HepG2 (cell line): ENCODE measurements around the gene GADD45B. TPM values are rescaled to one million over a fixed set of nuclear protein-coding genes. Genes with fewer than 3 reads are reported as not detected.

Experiments used
- ATAC-seq: fragments of 200-7000 bp; cut with Tn5 transposase; 3 replicates; pipeline ENCODE4 v1.9.1; 2020; ENCODE audit warnings: mild to moderate bottlenecking, moderate library complexity
- BruUV-seq: library from RNA; stranded (reverse); fragments of 400-500 nt; replicated peaks from 2 replicates; lab custom pipeline; 2021; lab: Mats Ljungman, UMichigan
- CTCF ChIA-PET: fragments of 300-600 bp; formaldehyde crosslinking; extraction: SDS; loops from one replicate; lab custom pipeline; 2021; ENCODE audit warnings: low total read pairs, inconsistent platforms, low intra/inter-chr PET ratio; lab: Yijun Ruan, JAX
- POLR2A ChIA-PET: fragments of 350-600 bp; sonication (Branson Sonifier 250); formaldehyde crosslinking; loops from one replicate; lab custom pipeline; 2020; ENCODE audit warnings: antibody characterized with exemption, inconsistent platforms; lab: Yijun Ruan, JAX
- DNase-seq: peaks from one replicate; pipeline ENCODE4 v3.0.0-alpha.2; 2015; ENCODE audit warnings: low spot score
- FAIRE-seq: peaks from 3 replicates; lab custom pipeline; 2011; peaks lifted over from hg19 to GRCh38; lab: Jason Lieb, UNC
- H2AFZ ChIP-seq: one replicate; pipeline ENCODE4 v1.6.1; 2011; ENCODE audit warnings: low read length, inconsistent platforms
- H3K27ac ChIP-seq: fragments of 300-600 bp; 3 replicates; pipeline ENCODE4 v1.8.0; 2011; ENCODE audit warnings: mixed run types, mild to moderate bottlenecking, mixed read lengths, low read length, inconsistent platforms; ENCODE audit not compliant: insufficient read depth; ENCODE audit errors: extremely low read length
- H3K27me3 ChIP-seq, 2 experiments: fragments of 200-600 bp in 1 of 2; 2 replicates in 1 of 2; 3 replicates in 1 of 2; pipeline versions ENCODE4 v1.6.0 to v1.8.0; 2011; ENCODE audit warnings: low read length in 2 of 2, mild to moderate bottlenecking in 2 of 2, moderate library complexity in 2 of 2, inconsistent platforms in 1 of 2; ENCODE audit not compliant: insufficient read depth in 2 of 2, control insufficient read depth in 1 of 2
- H3K36me3 ChIP-seq, 2 experiments: fragments of 200-600 bp in 1 of 2; replicated peaks in 1 of 2; 2 replicates in 1 of 2; 3 replicates in 1 of 2; pipeline versions ENCODE4 v1.5.1 to v1.8.0; 2011; ENCODE audit warnings: low read length in 2 of 2, inconsistent platforms in 1 of 2; ENCODE audit not compliant: insufficient read depth in 2 of 2, control insufficient read depth in 1 of 2
- H3K4me1 ChIP-seq: 2 replicates; pipeline ENCODE4 v1.5.1; 2012; ENCODE audit warnings: low read length, inconsistent platforms; ENCODE audit not compliant: insufficient read depth
- H3K4me2 ChIP-seq: 2 replicates; pipeline ENCODE4 v1.6.0; 2011; ENCODE audit warnings: low read depth, low read length, inconsistent platforms
- H3K4me3 ChIP-seq, 3 experiments: fragments of 200-600 bp in 1 of 3; sonication (generic), shearing (Covaris generic) in 1 of 3; replicated peaks in 1 of 3; 2 replicates each; pipeline ENCODE4 v1.5.1; 2011 to 2016; ENCODE audit warnings: low read length in 3 of 3, inconsistent platforms in 2 of 3, low read depth in 2 of 3, mild to moderate bottlenecking in 2 of 3, control low read depth in 1 of 3, mixed read lengths in 1 of 3; ENCODE audit not compliant: insufficient read depth in 1 of 3
- H3K79me2 ChIP-seq: one replicate; pipeline ENCODE4 v1.6.1; 2011; ENCODE audit warnings: low read length, inconsistent platforms; ENCODE audit not compliant: insufficient read depth
- H3K9ac ChIP-seq: 2 replicates; pipeline ENCODE4 v1.6.0; 2011; ENCODE audit warnings: mild to moderate bottlenecking, low read depth, low read length, inconsistent platforms; ENCODE audit not compliant: insufficient read depth
- H3K9me3 ChIP-seq: 2 replicates; pipeline ENCODE4 v1.5.1; 2012; ENCODE audit warnings: mild to moderate bottlenecking, low read length
- H4K20me1 ChIP-seq: 2 replicates; pipeline ENCODE4 v1.6.0; 2011; ENCODE audit warnings: inconsistent platforms, mild to moderate bottlenecking, low read length, moderate library complexity; ENCODE audit not compliant: insufficient read depth
- AGO2 ChIP-seq: fragments of 200-400 bp; formaldehyde crosslinking; optimal IDR thresholded peaks from 2 replicates; pipeline ENCODE3; 2017; ENCODE audit warnings: mild to moderate bottlenecking, low read depth, low read length, moderate library complexity
- HNF4A ChIP-seq: sonication (generic); formaldehyde crosslinking; IDR thresholded peaks from 2 replicates; pipeline ENCODE4 v1.4.0; 2020; ENCODE audit warnings: missing genetic modification reagents
- TBX3 ChIP-seq: fragments of 450-650 bp; IDR thresholded peaks from 2 replicates; pipeline ENCODE4 v1.6.1; 2017; ENCODE audit warnings: antibody characterized with exemption, mild to moderate bottlenecking, inconsistent platforms, borderline replicate concordance
- ZNF775 ChIP-seq: sonication (generic); formaldehyde crosslinking; IDR thresholded peaks from 2 replicates; pipeline ENCODE4 v1.4.0; 2020; ENCODE audit warnings: missing genetic modification reagents, mild to moderate bottlenecking, moderate library complexity, borderline replicate concordance
- WGBS: methylation state at CpG from one replicate; pipeline ENCODE4 v1.1.6; 2017; ENCODE audit warnings: low lambda C conversion rate; 5-methylcytosine and 5-hydroxymethylcytosine counted together
- in situ Hi-C: cut with HindIII; loops from 2 replicates; pipeline ENCODE4 v1.10.0; 2017; ENCODE audit warnings: low pct_unique_long_range_greater_than_20kb; ENCODE audit not compliant: extremely low pct_ligation_motif_present
- intact Hi-C: fragments of 100-400 bp; cut with micrococcal nuclease; formaldehyde crosslinking; loops from one replicate; pipeline ENCODE4 v1.10.0; 2022; ENCODE audit not compliant: unreplicated experiment
- polyA plus RNA-seq, 8 experiments: library from polyadenylated mRNA; depleted of rRNA in 3 of 8; stranded (reverse) in 7 of 8; unstranded in 1 of 8; fragments of >200 nt; fragmentation: Illumina TruSeq in 4 of 8; extraction: Trizol in 4 of 8; gene quantifications; 2 replicates each; pipeline versions ENCODE4 v1.2.1 to v1.2.3, GENCODE V29; 2011 to 2016; ENCODE audit warnings: low read depth in 4 of 8, missing spikeins in 1 of 8, mixed read lengths in 1 of 8; ENCODE audit not compliant: insufficient read depth in 1 of 8
- total RNA-seq, 5 experiments: library from RNA; depleted of rRNA; stranded (reverse); fragments of >200 nt; fragmentation: Illumina TruSeq; extraction: Trizol; gene quantifications; 2 replicates each; pipeline ENCODE4 v1.2.3, GENCODE V29; 2016; ENCODE audit warnings: low read depth in 1 of 5
- TF ChIP-seq, protein P1 (sequence below): IDR thresholded peaks from 2 replicates; pipeline ENCODE4 v1.6.1; 2016; ENCODE audit warnings: control low read depth
- TF ChIP-seq, protein P2 (sequence below): sonication (generic); formaldehyde crosslinking; IDR thresholded peaks from 2 replicates; pipeline ENCODE4 v1.5.1; 2020; ENCODE audit warnings: mild to moderate bottlenecking, missing genetic modification reagents, moderate library complexity
- TF ChIP-seq, protein P3 (sequence below): sonication (generic); formaldehyde crosslinking; IDR thresholded peaks from 2 replicates; pipeline ENCODE4 v1.4.0; 2020; ENCODE audit warnings: missing genetic modification reagents, borderline replicate concordance

Gene GADD45B
- total and polyA plus RNA-seq, 2 of the 13 experiments (the other 11 are each of a cell fraction or from before 2014, with no cell fraction given), result 4.6 to 34.1 TPM

DNA sequence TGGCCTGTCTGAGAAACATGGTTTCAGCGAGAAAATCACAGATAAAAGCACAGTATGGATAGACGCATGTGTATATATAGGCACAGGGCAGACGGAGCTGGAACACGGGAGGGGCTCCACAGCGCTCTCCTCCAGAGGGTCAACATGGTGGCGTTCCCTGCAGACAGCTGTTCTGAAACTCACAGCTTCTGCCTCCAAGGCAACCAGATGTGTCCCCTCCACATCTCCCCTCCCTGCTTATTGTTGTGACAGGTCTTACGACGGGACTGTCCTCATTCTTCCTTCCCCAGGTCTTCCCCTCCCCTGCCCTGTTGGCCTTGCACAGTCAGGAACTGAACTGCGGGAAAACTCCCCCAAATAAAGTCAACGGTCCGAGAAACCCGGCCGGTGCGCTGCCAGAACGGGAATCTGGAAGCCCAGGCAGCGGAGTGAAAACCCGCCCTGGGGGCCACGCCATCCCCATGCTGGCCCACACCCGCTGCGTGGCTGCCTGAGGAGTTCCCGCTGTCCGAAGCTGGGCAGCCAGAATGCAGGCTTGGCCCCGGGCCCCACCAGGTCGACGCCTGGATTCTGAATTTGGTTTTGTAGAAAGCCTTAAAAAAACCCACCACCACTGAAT, 45.9 kb upstream of the GADD45B start:
- Histone ChIP-seq H3K27me3 (no peaks in the 10 kb centered on the region), H3K79me2 (peaks cover 20% of the 10 kb centered on the region), H4K20me1 (peaks cover 7% of the 10 kb centered on the region; the same call in 1 of the 2 replicates), H2AFZ (no peak overlapping the region), H3K9ac (no peak overlapping the region), H3K36me3 (peaks cover 13 to 46% of the 10 kb centered on the region in 2 experiments; a peak in 4 of 5 replicates), H3K27ac (no peak overlapping the region), H3K4me3 (no peak overlapping the region), H3K9me3 (no peaks in the 10 kb centered on the region), H3K4me2 (no peak overlapping the region), H3K4me1 (peaks cover 23% of the 10 kb centered on the region)
- DNase-seq (no peak), ATAC-seq (no peak), FAIRE-seq (no peak)
- TF ChIP-seq ZNF775 (no peak), AGO2 (peak; percentile 42)
- intact Hi-C loops, result no loop called here
- no TSS peak for BruUV-seq
- CTCF ChIA-PET, result no interaction called here
- POLR2A ChIA-PET, result interaction anchor here (4.5 kb wide), 1 partner anchor 35 kb away, joined by 60 read pairs; no protein-coding TSS in a partner anchor
- 95% methylated on average over 20 of the region's 25 CpGs for WGBS
- in situ Hi-C loops, result no loop called here

DNA sequence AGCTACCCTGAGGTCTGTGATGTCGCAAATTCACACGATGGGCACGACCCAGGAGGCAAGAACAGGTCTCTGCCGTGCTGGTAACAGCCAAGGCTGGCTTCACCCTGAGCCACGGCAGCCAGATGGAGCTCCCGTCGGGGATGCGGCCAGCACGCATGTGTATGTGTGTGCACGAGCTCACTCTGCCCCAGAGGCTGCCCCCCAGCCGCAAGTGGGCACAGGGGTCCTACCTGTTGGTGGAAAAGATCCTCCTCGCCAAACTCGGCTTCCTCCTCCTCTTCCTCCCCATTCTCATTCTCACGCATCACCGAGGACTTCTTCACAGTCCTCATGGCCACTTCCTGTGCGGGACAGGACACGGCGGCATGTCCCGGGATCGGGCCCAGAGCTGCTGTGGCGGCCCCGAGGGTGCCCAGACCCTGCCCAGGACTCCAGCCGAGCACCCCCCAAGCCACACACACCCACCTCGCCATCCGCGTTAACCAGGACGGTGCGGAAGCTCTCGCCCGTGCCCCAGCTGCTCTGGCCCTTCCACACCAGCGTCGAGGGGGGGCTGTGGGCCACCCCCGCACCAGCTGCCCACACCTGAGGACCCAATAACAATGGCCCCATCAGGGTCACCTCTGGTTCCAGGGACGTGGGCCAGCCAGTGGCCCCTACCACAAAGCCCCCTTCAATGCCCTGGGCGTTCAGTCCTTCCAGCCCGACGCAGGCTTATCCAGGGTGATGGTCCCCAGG, 44.4 kb upstream of the GADD45B start:
- ChIA-PET CTCF (no interaction called here), POLR2A (no interaction called here)
- no peak for FAIRE-seq
- Histone ChIP-seq H3K79me2 (peaks cover 8% of the 10 kb centered on the region), H4K20me1 (no peaks in the 10 kb centered on the region; the same call in 1 of the 2 replicates), H3K4me2 (no peak overlapping the region), H3K27ac (no peak overlapping the region), H3K36me3 (peaks cover 11 to 41% of the 10 kb centered on the region in 2 experiments; a peak in 4 of 5 replicates), H3K27me3 (no peaks in the 10 kb centered on the region), H3K4me1 (peaks cover 11% of the 10 kb centered on the region), H3K9me3 (no peaks in the 10 kb centered on the region), H3K4me3 (no peak overlapping the region), H2AFZ (no peak overlapping the region), H3K9ac (no peak overlapping the region)
- DNase-seq, result no peak
- in situ Hi-C loops, result no loop called here
- WGBS, result 97% methylated on average over 35 of the region's 37 CpGs
- BruUV-seq, result no TSS peak
- intact Hi-C loops, result no loop called here
- ATAC-seq, result no peak
- TF ChIP-seq, protein P1, sequence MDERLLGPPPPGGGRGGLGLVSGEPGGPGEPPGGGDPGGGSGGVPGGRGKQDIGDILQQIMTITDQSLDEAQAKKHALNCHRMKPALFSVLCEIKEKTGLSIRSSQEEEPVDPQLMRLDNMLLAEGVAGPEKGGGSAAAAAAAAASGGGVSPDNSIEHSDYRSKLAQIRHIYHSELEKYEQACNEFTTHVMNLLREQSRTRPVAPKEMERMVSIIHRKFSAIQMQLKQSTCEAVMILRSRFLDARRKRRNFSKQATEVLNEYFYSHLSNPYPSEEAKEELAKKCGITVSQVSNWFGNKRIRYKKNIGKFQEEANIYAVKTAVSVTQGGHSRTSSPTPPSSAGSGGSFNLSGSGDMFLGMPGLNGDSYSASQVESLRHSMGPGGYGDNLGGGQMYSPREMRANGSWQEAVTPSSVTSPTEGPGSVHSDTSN (CRISPR knock-in tag), result no peak
- TF ChIP-seq, protein P2, sequence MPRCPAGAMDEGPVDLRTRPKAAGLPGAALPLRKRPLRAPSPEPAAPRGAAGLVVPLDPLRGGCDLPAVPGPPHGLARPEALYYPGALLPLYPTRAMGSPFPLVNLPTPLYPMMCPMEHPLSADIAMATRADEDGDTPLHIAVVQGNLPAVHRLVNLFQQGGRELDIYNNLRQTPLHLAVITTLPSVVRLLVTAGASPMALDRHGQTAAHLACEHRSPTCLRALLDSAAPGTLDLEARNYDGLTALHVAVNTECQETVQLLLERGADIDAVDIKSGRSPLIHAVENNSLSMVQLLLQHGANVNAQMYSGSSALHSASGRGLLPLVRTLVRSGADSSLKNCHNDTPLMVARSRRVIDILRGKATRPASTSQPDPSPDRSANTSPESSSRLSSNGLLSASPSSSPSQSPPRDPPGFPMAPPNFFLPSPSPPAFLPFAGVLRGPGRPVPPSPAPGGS (CRISPR knock-in tag), result no peak
- TF ChIP-seq TBX3 (no peak), HNF4A (no peak)
- TF ChIP-seq, protein P3, sequence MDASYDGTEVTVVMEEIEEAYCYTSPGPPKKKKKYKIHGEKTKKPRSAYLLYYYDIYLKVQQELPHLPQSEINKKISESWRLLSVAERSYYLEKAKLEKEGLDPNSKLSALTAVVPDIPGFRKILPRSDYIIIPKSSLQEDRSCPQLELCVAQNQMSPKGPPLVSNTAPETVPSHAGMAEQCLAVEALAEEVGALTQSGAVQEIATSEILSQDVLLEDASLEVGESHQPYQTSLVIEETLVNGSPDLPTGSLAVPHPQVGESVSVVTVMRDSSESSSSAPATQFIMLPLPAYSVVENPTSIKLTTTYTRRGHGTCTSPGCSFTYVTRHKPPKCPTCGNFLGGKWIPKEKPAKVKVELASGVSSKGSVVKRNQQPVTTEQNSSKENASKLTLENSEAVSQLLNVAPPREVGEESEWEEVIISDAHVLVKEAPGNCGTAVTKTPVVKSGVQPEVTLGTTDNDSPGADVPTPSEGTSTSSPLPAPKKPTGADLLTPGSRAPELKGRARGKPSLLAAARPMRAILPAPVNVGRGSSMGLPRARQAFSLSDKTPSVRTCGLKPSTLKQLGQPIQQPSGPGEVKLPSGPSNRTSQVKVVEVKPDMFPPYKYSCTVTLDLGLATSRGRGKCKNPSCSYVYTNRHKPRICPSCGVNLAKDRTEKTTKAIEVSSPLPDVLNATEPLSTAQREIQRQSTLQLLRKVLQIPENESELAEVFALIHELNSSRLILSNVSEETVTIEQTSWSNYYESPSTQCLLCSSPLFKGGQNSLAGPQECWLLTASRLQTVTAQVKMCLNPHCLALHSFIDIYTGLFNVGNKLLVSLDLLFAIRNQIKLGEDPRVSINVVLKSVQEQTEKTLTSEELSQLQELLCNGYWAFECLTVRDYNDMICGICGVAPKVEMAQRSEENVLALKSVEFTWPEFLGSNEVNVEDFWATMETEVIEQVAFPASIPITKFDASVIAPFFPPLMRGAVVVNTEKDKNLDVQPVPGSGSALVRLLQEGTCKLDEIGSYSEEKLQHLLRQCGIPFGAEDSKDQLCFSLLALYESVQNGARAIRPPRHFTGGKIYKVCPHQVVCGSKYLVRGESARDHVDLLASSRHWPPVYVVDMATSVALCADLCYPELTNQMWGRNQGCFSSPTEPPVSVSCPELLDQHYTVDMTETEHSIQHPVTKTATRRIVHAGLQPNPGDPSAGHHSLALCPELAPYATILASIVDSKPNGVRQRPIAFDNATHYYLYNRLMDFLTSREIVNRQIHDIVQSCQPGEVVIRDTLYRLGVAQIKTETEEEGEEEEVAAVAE, result no peak
